Fibroblast of skin of left biceps (primary cell): ENCODE measurements around the gene RSAD2.
"Not testable (repeated sequence)": the region's sequence is repeated elsewhere in the genome, so short reads cannot be mapped to it uniquely, and the experiment has no call there.

Source experiments
- DNase-seq, 2 experiments: peaks; one replicate each; pipeline ENCODE4 v3.0.0-alpha.2; 2013; ENCODE audit warnings: low read depth in 2 of 2

Gene RSAD2

DNA sequence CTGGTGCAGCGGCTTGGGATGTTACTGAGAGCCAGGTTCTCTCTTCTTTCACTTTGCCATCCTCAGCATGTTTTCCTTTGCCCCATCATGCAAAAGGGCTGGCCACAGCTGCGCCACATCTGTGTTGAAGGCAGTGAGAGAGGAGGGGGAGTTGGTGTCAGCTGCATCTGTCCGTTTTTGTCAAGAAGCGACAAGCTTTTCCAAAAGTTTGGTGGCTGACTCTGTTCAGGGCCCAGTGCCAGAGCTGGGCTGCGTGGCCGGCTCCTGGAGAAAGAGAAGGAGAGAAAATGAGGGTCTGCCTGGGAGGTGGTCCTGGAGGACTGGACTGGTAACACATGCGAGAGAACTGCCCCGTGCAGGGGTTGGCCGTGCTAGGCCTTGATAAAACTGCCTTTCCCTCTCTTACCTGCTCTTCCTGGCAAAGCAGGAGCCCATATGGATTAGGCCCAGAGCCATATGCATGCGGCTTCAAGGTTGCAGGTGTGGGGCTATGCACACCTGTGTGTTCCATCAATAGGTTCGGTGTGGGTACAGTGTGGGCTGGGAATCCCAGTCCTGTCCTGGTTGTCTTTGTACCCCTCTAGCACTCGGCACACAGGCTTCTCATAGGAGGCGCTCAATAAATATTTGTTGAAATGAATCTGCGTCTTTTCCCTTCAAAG lies 48.6 kb downstream of the RSAD2 start:
- DNase-seq = no peak

DNA sequence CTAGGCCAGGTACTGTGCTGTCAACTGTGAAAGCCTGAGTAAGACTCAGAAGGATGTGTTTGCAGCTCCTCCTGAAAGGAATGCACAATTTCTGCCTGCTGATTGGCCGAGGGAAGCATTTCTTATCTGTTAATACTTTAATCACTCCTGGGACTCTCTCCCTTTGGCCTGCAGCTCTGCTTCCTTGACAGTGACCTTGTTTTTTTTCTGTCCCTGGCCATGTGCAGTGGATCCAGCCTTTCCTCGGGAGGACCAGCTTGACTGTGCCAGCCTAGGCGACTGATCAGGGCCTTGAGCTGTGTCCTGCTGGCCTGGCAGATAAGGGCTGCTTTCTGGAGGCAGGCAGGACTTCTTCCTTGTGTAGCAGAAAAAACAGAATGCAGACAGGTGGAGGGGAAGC lies 49.6 kb downstream of the RSAD2 start:
- no peak for DNase-seq

DNA sequence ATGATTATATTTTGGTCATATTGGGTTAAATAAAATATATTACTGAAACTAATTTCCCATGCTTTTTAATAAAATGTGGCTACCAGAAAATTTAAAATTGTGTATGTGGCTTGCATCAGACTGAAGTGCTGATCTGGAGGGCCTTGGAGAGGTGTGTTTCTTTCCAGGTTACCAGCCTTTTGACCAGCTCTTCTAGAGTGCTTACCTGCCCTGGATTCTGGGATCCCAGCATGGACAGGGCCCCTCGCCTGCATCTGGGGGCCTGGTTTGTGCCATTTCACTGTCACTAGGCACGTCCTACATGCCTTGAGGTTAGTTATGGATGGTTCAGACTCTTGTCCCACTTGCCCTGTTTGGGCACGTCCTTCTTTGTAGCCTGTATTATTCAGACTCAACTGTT lies 50.2 kb downstream of the RSAD2 start:
- DNase-seq = no peak

DNA sequence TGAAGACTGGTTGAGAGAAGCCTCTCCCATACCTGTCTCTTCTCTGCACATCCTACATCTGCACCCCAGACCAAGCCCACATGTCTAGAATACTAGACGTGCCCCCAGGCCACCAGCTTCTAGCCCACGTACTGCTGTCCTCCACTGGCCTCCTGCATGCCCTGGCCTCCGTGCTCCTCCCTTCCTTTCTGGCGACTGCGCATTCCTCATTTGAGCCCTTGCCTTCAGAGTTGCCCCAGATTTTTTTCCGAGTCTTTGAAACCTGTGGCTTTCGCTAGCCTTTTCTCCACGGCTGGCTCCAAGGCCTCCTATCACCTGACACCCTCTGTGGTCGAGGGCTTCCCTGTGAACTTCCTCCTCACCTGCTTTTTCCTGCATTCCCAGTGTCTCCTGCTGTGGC lies 50.9 kb downstream of the RSAD2 start:
- DNase-seq = no peak

DNA sequence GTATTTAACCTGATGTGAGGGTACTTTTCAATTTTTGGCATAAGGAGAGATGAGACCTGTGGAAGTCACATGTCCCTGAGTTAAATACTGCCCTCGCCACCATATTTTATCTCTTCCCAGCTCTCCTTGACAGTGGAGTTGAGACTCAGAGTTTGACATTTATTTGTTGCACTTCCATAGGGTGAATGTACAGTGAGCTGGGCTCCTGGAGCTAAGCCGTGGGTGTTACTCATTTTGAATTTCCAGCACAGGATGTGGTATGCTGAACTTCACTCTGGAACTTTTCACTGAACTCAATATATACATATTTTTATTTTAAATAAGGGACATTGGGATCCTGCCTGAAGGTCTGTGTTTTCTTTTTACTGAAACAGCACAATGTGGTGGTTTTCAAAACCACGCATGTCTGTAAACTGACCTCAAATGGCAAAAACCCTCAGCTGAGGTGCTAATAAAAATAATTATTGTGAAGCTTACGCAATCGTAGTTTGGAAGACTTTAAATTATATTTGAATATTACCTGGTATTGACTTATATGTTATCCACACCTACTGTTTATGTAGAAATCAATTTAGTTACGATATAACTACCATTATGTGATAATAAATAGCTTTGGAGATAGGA lies 51.7 kb downstream of the RSAD2 start:
- no peak for DNase-seq

DNA sequence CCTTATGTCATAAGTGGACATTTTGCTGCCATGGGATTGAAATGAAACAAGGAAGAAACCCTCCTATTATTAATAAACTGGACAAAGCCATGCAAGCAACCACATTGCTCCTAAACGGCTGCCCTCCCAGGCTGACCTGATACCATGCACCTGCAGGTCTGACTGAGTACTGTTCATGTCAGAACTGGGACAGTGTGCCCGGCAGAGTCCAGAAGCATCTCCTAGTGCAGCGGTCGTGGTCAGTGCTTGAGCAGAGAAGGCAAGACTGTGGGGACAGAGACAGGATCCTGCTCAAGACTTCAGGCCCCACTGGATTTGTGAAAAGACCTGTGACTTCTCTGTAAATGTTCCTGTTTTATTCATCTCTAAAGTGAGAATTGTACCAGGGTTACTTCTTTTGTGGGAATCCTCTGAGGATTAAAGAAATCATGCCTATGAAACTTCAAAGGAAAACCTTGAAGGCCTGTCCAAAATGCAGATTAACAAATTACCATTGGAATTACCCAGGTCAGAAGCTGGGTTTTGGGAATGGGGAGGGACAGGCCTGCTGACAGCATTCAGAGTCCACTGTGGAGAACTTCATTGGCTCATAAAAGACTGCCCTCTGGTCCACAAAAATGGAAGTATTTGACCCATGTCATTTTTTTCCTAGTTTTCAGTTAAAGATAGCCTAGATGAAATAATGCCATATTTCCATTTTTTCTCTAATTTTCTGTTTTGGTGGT lies 53.5 kb downstream of the RSAD2 start:
- no peak for DNase-seq

DNA sequence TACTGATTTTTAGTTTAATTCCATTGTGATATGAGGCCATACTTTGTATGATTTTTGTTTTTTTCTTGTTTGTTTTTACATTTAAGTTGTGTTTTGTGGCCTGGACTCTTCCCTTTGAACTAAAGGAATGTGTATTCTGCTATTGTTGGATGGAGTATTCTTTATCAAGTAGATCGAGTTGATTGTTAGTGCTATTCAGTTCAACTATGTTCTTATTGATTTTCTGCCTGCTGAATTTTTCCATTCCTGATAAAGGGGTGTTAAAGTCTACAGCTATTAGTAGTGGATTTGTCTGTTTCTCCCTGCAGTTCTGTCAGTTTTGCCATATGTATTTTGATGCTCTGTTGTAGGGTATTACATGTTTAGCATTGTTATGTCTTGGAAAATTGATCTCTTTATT lies 54.2 kb downstream of the RSAD2 start:
- DNase-seq = no peak

DNA sequence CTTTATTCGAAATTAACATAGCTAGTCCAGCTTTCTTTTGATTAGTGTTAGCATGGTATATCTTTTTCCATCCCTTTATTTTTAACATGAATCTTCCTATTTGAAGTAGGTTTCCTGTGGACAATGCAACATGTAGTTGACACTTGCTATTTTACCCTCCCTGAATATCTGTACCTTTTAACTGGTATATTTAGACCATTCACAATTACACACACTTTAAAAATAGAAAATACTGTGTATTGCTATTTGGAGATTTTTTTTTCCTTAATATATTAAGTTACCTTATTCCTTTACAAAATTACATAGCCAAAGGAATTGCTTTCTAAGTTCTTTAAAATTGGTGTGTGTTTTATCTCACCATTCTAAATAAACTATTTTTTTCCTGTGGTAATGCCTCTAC lies 54.6 kb downstream of the RSAD2 start:
- DNase-seq = no peak

DNA sequence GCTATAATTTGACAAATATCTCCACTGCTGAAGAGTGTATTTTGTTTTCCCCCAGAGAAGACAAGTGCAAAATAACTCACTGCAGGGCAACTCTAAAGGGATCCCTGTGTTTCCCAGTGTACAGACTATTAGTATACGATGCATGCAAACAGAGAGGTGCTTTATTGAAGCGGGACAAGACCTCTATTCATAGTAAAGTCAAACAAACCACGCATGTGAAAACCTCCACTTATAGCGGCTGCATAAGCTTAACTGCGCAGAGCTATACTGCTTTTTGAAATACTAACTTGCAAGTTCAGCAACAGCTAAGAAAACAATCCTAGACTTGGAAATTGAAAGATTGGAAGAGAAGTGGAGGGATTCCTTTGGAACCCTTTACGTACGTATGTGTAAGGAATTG lies 55.3 kb downstream of the RSAD2 start:
- no peak for DNase-seq

DNA sequence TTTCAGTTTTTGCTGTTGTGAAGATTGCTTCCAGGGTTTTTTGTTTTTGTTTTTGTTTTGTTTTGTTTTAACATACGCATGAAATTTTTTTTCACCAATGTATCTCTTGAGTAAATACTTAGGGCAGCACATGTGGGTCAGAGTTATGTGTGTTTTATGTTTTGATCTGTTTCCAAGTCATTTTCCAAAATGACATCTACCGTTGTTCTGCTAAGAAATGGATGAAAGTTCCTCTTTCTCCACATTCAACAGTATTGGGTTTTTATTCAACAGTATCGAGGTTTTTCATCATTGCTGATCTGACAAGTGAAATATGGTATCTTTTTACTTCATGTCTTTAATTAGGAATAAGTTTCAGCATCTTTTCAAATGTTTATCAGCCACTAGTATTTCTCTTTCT lies 56.3 kb downstream of the RSAD2 start:
- DNase-seq = no peak

DNA sequence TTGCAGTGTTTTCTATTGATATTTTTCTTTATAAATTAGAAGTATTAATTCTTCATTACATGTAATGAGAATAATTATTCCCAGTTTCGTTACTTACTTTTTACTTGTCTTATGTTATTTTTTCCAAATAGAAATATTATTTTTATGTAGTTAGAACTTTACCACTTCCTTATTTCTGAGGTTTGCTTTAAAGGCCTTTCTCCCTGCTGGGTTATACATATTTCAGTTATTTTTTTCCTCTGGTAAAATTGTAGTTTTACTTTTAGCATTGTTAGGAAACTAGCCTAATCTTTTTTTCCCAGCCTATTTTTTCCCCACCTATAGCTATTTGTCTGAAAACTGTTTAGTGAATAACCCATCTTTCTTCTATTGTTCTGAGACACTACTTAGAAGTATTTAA lies 56.8 kb downstream of the RSAD2 start:
- DNase-seq = no peak

DNA sequence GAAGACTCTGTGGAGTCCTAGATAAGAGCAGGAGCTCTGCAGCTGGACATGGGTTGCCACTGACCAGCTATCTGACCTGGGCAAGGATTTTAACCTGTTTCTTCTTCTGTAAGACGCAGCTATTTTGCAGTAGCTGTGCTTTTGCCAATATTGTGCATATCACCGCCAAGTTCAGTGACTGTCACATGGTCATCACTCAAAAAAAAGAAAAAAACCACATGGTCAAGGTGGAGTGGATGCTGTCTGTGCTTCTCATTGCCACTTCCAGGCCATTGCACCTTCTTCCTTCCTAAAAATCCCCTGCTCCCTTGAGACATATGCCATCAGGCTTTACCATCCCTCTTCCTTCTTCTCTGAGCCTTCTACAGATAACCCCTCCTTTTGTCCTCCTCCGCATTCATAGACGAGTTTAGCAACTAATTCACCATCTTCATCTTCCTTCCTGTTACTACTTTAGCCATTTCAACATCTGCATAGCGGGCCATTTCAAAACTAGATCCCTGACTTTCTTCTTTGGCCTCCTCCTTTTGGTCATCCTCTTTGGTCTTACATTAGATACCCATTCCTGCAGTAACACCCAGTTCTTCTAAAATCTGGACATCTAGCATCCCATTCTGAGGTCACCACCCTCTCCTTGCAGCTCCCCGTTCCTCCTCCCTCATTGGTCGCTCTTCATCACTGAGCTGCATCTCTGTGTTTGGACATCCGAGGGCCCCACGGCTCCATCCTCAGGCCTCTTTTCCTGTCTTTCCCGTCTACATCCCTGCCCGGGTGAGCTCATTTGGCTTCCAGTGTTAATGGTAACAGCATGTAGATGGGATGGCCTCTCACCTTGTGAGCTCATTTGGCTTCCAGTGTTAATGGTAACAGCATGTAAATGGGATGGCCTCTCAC lies 57.4 kb downstream of the RSAD2 start:
- no peak for DNase-seq

DNA sequence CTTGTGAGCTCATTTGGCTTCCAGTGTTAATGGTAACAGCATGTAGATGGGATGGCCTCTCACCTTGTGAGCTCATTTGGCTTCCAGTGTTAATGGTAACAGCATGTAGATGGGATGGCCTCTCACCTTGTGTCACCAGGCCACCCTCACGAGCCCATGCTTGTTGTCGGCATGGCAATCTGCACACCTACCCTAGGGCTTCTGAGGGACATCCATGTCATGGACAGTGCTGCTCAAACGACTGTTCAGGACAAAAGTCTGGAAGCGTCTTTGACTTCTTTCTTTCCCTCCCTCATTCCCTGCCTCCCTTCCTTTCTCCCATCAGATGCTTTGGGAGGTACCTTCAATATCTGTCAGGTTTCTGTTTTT lies 58.1 kb downstream of the RSAD2 start:
- not testable (repeated sequence) for DNase-seq

DNA sequence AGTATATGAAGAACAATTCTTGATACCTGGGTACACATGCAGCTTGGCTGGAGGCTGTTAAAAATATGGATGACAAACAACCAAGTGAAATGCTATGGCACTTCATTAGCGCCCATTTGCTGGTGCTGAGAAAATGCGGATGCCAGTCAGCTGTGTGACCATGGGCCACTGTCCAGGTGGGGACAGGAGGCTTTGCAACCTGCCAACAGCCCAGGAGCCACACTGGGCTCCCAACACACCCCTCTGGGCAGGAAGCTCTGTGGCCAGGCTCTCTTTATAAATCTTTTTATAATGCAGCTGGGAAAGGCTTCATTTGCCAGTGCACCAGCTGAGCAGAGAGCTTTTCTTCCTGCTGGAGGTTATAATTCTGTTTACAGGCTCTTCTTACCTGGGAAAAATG lies 59.6 kb downstream of the RSAD2 start:
- DNase-seq = no peak

DNA sequence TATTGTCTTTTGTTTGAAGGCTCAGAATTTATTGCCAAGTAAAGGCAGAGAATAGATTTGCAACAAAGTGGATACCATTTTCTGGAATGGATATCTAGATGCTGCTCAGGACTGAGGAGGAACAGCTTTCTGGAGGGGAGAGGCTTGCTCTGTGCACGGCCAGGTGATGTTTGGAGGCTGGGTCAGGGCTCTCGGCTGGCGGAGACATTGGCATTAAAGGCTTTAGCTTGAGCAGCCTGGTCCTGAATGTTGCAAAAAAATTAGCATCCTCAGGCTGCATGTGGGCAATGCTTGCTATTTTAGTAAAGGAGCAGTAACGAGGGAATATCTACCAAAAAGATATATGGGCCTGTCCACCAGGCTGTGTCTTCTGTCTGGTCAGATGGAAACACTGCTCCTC lies 60.0 kb downstream of the RSAD2 start:
- no peak for DNase-seq

DNA sequence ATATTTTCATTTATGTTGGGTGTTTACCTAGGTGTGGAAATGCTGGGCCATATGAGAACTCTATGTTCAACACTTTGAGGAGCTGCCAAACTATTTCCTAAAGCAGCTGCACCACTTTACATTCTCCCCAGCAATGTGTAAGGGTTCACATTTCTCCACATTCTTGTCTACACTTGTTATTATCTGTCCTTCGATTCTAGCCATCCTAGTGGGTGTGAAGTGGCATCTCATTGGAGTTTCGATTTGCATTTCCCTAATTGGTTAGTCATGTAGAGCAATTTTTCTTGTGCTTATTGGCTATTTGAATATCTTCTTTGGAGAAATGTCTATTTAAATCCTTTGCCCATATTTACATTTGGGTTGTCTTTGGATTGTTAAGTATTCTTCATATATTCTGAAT lies 61.5 kb downstream of the RSAD2 start:
- no peak for DNase-seq

DNA sequence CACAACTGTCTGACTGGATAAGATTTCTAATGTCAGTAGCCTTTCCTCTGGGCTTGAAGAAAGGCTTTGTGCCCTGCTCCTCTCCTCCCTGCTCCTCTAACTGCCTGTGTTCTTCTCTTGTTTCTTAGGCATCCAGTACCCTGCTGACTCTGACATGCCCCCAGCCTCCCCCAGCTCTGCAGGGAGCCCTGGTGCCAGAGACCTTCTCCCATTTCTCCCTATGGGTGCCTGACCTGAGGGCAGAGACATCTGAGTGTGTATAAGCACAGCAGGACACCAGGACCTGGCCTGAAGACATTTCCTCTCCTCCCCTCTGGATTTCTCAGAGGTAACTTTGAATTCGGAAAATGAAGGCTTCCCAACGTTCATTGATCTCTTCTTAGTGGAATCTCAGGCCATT lies 63.2 kb downstream of the RSAD2 start:
- DNase-seq = no peak

DNA sequence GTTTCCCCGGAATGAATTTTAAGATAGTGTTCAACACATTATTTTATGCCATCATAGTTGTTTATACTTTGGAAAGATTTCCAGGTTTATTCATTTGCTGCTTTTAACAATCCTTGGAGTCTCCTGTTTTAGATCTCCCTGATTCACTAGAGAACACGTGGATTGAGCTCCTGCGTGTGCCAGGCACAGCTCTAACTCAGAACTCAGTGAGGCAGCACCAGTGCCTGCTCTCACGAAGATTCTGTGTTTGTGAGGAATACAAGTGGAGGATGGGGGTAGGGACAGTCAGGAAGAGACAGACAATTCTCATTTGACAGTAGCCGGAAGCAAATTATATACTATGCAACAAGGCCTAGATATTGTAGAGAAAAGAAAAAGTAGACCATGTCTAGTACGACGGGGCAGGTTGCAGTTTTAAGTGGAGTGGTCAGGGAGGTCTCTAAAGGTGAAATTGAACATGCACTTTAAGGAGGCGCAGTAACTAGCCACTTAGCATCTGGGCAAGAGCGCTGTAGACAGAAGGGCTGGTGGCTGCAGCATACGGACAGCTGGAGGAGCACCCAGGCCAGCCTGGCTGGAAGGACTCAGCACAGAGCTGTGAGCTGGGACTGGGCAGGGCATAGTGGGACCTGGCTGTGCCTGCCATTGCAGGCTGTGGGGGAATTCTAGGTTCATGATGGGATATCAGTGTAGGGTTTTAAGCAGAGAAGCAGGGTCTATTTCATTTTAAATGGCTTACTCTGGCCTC lies 63.9 kb downstream of the RSAD2 start:
- no peak for DNase-seq

DNA sequence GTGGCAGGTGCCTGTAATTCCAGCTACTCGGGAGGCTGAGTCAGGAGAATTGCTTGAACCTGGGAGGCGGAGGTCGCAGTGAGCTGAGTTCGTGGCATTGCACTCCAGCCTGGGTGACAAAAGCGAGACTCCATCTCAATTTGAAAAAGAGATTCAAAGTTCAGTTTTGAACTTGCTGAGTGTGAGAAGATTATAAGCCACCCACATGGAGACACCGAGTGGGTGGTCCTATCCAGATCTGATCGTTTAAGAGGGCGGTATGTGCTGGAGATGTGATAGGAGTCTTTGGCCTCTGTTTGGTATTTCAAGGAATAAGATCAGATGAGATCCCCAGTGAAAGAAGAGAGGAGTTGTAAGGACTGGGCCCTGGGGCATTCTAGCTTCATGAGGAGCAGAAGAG lies 65.3 kb downstream of the RSAD2 start:
- DNase-seq = no peak

DNA sequence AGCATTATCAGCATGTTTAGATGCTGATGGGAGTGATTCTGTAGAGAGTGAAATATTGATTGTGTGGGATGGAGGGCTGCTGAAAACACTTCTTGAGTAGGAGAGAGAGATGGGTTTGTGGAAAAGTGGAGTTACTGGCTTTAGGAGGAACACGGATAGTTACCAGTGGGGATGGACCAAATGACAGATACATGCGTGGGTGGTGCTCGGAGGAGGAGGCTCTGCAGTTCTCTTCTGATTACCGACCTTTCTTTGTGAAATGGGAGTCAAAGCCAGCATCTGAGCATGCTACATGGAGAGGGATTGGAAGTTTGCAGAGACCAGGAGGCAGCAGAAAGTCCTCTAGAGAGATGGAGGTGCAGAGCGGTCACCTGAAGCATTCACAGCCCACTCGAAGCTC lies 65.9 kb downstream of the RSAD2 start:
- no peak for DNase-seq

DNA sequence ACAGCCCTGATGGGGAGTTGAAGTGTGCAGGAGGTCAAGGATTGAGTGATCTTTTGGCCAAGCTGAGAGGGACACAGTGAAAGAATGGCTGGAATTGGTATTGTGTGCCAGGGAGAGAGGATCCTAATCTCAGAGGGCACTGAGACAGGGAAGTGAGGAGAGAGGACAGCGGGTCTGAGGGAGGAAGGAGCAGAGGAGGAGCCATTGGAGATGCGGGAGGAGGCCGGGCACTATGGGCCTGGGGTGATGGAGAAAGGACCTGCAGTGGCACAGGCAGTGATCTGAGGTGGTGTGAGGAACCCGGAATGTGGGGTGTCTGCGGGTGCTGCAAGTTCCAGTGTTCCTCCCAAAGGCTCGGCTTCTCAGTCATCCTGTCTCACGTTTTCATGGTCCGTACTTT lies 66.4 kb downstream of the RSAD2 start:
- DNase-seq = no peak

DNA sequence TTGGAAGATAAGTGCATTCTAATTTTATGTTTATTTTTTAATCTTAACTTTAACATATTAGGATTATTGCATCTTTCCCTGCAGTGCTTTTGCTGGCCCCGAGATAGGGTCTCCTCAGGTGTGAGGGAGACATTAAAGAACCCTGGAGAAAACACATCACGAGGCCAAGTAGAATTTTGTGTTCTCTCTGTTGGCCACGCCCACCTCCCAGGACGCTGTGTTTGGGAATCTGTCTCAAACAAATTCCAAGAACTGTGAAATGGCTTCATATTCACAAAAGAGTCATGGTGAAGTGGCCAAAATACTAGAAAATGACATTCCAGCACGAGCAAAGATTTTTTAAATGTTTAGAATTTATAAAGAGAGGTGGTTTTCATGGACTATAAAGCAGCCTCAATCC lies 67.0 kb downstream of the RSAD2 start:
- no peak for DNase-seq
